CD1c-positive myeloid dendritic cell (primary cell): ENCODE results near the gene IFNA13.

ENCODE experiments used
- DNase-seq: peaks from one replicate; pipeline ENCODE4 v3.0.0-alpha.2; 2016; ENCODE audit errors: extremely low spot score

The IFNA13 gene

DNA sequence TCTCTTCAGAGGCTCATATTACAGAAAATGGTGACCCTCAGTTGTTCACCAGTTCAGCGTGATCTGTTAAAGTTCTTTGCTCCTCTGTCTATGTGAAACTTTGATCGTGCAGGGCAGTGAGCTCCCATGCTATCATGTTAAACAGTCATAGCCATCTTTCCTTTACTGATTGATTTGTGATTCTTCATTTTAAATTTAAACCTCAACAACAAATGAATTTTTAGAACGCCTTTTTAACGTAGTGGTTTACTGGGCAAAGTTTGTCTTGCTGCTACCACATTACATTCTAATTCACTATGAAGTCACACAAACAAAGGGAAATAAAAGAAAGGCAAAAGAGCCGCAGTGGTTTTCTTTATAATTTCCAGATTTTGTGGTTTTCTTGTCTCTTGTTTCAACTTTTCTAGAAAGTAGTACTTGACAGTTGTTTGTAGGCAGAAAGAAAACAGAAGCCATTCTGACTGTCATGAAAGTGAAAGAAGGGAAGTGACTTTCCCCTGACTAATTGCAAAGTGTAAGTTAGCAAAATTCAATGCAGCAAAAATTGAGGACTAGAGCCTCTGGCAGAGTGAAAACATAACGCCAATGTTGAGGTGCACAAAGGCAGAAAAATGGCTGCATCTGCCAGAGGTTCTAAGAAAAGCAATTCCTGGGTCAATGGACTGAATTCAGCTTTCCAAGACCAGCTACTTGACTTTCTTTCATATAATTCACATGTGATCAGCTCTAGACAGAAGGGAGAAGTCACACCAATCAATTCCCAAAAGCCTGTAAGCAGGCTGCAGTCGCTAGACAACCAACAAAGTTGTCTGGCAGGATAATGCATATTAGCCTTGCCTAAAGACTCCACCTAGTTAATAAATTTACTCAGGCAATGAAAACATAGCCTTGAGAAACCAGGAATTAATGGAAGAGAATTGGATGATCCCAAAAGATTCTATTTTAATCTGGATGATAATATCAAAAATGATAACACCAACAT lies 10.1 kb downstream of the IFNA13 start:
- DNase-seq, result peak; percentile 42

DNA sequence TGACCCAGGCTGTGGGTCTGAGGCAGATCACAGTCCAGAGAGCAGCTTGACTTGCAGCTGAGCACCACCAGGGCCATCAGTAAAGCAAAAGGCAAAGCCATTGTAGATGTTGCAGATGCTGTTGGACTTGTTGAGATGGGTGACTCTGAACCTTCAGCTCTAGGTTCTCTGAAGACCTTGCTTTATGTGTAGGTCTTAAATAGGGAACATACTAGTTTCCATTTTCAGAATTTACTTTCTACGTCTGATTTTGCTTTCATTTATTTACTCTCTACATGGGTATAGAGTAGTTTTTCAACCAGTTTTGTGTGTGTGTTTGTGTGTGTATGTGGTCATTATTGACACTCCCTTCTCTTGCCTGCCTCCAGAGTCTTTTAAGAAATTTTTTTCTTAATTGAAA lies 17.1 kb downstream of the IFNA13 start, which contains the start of gene IFNA6:
TSS of gene IFNA6 (minus strand) at position 101 of the 400 bp plus-strand sequence. CDS start at position 101, 0 bp downstream.
- no peak for DNase-seq

DNA sequence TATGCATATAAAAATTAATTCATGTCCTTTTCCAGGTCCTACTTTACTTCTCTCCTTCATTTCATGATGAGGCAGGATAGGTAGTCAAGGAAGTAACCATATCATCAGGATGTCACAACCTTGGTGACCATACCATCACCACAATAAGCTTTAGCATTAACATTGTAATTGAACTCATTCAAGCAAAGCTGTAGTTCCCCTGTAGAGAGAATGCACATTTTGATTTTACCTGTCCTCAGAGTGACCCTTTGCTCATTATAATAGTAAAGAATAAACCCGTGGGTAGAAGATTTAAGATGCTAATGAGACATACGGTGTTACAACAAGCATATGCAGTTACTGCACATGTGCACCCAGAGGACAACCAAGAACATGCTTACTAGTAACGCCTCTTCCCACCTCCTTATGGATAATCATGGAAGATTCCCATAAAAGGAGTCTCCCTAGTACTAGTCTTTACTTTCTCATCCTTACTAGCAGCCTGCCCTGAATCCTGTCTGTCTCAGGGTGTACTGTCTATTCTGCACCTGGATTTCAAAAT lies 19.4 kb downstream of the IFNA13 start:
- no peak for DNase-seq

DNA sequence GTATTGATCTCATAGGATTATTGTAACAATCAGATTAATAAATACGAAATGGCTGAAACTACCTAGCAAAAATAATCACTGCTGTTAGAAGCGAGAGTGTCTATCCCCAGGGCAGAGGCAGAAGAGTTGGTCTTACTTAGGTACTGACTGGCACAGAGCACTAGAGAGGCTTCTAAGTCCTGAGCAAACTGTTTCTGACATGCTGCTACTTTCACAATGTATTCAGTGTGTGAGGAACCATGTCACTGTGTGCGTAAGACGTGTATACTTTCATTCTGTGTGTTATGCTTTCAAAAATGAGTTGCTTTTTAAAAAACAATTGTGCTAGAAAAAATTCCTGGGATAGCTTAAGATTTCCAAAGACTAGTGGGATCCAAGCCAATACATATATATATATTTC lies 27.1 kb downstream of the IFNA13 start:
- DNase-seq, result no peak

DNA sequence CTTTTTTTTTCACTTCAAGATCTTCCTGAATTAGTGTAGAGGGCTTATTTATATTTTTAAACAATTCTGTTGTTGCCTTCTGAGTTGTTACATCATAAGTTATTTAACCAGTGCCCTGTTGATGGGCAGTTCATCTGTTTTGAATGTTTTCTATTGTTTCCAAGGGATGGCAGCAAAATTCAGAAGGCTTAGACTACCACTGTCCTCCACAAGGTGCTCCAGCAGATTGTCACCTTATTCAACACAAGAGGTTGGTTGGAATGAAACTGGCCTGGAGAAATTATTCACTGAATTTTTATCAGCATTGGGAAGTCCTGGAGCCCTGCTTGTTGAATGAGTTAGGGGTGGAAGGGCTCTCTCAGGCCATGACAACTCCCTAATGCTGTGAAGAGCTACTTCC lies 31.4 kb downstream of the IFNA13 start:
- no peak for DNase-seq

DNA sequence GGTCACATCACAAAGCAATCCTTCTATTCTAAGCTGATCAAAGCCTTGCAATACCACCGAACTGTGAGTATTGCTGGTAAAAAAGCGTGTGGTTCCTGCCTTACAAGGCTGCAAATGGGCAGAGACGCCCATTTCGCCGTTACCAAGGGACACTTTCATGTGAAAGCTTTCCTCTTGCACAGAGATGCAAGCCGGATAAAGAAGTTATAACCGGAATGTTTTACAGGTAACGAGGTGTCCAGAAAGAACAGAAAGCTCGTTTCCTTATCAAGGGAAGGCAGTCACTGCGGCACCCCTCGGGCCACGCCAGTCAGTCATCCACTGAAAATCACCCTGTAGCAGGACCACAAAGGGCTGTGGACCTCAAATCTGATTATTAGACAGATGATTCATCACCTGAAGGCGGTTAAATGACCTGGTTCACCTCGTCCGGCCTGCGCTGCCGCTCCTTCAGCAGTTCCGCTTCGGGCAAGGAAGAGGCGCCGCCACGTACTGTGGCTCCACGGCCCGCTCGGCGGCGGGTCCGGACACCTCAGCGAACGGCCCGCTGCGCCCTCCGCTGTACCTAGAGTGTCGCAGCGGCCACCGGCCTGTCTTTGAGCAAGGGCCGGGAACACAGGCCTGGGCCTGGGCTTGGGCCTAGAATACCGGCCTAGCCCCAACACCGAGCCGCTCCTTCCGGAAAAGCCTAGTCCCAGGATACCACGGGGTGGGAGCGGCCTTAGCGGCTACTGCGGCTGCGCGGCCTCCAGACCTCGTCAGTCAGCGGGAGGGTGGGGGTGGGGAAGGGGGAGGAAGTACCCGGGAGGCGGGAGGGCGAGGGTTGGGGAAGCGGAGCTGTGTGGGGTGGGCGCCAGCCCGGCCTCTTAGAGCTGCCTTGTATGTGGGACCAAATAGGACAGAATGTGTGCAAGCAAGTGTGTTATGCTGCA lies 32.9 kb downstream of the IFNA13 start, which contains the start of gene KLHL9:
TSS of gene KLHL9 (minus strand) at position 704 of the 932 bp plus-strand sequence. CDS start at position 159, 545 bp downstream.
- peak; percentile 94 for DNase-seq

DNA sequence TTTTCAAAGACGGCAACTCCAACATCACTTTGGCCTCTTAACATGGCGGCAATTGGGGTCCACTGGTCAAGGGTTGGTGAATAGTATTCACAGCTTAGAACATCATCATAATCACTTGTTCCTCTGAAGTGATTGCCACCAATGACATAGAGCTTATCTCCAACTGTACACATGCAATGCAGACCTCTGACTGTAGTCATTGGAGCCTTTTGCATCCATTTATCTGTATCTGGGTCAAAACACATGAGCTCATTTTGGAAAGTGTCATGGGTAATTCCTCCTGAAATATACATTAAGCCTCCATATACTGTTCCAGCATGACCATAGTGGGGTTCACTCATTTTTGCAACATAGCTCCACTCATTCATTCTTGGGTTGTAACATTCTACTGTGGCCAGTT lies 34.6 kb downstream of the IFNA13 start:
- no peak for DNase-seq

DNA sequence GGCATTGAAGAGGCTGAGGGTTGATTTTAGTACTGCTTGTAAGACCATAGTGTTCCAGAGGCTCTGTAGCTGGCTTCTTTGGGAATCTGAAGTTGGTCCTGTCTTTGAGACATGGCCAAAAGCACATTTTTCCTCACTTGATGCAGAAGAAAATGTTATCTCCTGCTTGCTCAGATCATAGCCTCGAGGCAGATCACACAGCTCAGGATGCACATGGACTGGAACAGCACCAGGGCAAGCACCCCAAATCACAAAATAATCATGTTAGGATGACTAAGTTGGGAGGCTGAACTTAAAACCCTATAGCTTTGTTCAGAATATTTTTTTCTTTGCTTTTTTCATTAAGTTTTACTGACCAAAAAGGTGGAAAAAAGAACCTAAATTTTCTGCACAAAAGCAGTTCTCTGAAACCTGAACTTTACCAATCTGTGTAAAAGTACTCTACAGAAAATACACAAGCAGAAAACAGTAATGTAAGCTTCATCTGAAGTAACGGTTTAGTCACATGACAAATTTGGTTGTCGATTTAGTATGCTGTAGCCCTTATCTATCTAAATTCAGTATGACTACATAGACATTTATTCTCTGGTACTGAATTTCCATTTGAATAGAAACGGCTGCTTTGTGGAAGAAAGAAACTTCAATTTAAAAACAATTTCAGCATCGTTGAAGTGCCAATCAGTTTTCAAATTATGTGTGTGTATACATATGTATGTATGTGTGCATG lies 36.0 kb downstream of the IFNA13 start:
- no peak for DNase-seq

DNA sequence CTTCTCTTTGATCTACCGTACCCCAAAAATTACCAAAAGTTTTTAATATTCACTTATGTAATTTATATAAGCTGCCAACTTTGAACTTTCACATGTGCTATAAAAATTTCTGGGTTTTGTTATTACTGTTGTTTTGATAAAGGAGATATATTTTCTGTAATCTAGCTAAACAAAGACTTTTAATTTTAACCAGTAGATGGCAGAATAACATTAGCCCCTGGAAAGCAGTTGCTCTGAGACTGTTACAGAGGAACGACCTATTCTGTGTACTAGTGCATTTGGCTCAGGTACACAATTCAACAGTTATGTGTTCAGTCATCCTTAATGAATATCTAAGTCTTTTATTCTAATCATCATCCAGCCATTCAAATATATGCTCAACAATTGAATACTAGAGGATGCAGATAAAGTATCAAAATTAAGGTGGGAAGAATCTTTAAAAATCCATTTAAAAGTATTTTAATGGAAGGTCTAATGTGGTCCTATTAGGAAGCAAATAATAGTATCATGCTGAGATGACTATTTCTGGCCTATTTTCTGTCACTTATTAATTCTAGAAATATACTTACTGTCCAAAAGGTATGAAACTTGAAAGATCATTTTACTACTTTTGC lies 41.2 kb downstream of the IFNA13 start:
- DNase-seq, result peak; percentile 71

DNA sequence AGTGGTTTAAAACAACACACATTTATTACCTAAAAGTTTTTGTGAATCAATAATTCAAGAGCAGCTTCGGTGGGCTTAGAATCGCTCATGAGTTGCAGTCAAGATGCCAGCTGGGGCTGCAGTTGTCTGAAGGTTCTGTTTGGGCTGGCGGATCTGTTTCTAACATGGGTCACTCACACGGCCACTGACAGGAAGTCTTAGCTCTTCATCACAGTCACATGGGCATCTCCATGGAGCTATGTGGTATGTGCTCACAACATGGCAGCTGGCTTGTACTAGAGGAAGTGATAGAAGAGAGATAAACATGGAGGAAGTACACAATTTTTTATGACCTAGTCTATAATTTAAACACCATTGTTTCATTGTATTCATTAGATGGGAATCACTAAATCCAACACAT lies 43.8 kb downstream of the IFNA13 start:
- DNase-seq, result no peak

DNA sequence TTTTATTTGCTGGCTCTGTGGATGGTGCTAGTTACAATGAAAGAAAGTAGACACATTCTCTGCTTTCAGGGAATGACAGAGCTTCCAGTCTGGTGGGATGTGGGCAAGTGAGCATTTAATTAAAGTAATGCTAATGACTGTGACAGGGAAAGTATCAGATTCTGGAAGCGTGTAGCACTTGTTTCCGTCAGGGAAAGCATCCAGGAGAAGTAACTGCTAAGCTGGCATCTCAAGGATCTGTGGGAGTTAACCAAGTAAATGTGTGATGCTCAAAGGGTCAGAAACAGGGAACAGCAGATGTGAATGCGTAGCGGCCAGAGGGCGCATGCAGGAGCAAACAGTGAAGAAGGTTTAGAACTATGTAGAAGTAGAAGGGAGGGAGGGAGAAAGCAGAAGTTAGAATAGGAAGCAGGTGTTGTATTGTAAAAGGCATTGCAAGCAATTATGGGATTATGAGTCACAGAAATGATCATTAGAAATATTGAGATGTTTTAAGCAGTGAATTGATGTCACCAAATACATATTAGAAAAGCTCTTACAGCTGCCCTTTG lies 44.9 kb downstream of the IFNA13 start:
- DNase-seq, result no peak

DNA sequence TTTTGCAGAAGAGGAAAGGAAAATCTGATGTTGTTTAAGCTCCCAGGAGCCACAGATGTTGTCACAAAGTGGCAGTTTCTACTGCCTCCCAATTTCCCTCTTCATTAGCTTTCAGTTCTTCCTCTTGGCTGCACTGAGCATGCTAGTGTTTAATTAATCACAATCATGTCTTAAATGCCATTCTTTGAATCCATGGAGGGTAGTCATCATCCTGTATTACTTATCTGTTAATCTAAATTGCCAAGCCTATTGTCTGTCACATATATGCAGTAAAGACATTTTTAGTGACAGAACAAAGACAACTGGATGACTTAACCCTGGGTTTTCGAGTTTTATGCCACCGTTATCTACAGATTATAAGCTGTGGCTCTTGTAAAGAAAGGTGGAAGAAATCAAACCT lies 47.4 kb downstream of the IFNA13 start:
- DNase-seq, result no peak

DNA sequence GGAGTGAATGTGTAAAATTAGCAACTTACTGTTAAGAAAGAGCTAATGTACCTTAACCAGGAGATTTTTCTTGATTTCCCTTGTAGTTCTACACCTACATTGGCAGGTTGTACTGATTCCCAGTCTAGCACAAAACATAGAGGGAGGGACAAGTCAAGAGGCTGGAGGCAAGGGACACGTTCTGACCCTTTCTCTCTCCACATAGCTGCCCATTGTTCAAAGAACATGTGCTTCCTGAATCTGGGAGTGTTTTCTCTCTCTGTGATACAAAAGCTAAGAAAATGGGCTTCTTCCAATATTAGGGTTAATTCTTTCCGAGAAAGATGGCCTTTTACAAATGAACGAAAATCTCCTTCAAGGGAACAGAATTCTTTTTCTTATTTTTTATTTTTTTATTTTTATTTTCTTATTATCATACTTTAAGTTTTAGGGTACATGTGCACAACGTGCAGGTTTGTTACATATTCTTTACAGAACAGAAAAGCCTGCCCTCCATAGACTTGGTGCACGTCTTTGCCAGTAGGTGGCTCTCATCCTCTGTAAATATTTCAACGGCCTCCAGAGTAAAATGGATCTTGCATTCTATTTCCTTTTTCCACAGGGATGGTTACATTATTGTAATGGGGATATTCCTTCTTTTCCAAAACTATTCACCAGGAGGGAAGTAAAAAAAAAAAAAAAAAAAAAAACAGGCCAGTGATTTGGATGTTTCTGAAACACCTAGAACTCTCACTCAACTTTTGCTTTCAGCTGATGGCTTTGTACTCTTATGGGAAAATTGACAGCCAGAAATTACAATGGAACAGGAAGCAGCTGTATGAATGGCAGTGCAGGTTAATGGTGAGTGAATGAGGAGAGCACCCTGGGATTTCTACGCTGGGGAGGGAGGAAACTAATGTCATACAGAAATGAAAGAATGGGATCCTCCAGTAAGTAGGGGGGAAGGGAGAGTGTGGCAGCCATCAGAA lies 49.6 kb downstream of the IFNA13 start:
- DNase-seq, result peak; percentile 55
